ENCODE measurements around the gene CAMKMT. TPM values are rescaled to one million over a fixed set of nuclear protein-coding genes. Genes with fewer than 3 reads are reported as not detected.

CAMKMT gene
- total and polyA plus RNA-seq, 9 of the 15 experiments (the other 6 are each of a cell fraction or from before 2014, with no cell fraction given): 1.6 to 15.3 (median 7.4) TPM

GRCh38 chr2:44746856-44747615, 385.3 kb downstream of the CAMKMT start:
- DNase-seq (ENCODE audit: extremely low read depth in 1 of 4, low spot score in 3 of 4) (no peak), ATAC-seq (no peak), FAIRE-seq (no peak)
- Histone ChIP-seq H3K4me1 (replicated peaks in 1 of 2; ENCODE audit: control insufficient read depth in 2 of 2, insufficient read depth in 2 of 2, low read length in 2 of 2) (peaks cover 0 to 5% of the 10 kb centered on the region in 2 experiments; a peak in 2 of 5 replicates), H3K9me3 (replicated peaks; ENCODE audit: control insufficient read depth, insufficient read depth, low read depth, low read length) (no peaks in the 10 kb centered on the region), H3K9me1 (ENCODE audit: control insufficient read depth, insufficient read depth, low read length) (no peaks in the 10 kb centered on the region), H4K20me1 (replicated peaks; ENCODE audit: control insufficient read depth, insufficient read depth, low read length) (no peaks in the 10 kb centered on the region), H3K27me3 (ENCODE audit: control insufficient read depth in 2 of 2, insufficient read depth in 2 of 2, low read length in 2 of 2) (peaks cover 3 to 5% of the 10 kb centered on the region in 2 experiments; a peak in 2 of 5 replicates), H3K4me3 (no peak overlapping the region), H3K4me2 (ENCODE audit: insufficient read depth, low read length) (no peak overlapping the region), H2AFZ (ENCODE audit: low read depth, low read length) (no peak overlapping the region), H3K36me3 (ENCODE audit: control insufficient read depth, insufficient read depth, low read length) (no peaks in the 10 kb centered on the region), H3K27ac (ENCODE audit: extremely low read depth, low read depth, low read length) (no peak overlapping the region), H3K9ac (ENCODE audit: insufficient read depth in 1 of 2, low read depth in 2 of 2, low read length in 2 of 2) (no peak overlapping the region), H3K79me2 (ENCODE audit: control insufficient read depth, insufficient read depth, low read length) (no peaks in the 10 kb centered on the region)
- BruUV-seq (replicated peaks): no TSS peak
- CTCF ChIA-PET (ENCODE audit: low intra/inter-chr PET ratio): no interaction called here
- 3% methylated on average over 8 of the region's 8 CpGs for WGBS (ENCODE audit: insufficient coverage, low coverage, missing lambda C conversion rate)
- intact Hi-C loops (cut with micrococcal nuclease) (no loop called here), in situ Hi-C loops (cut with MboI) (no loop called here)
- POLR2A ChIA-PET: interaction anchor here (0.6 kb wide), 1 partner anchor 693 kb away, joined by 4 read pairs; no protein-coding TSS in a partner anchor
- no peak for TF ChIP-seq CEBPB (tag; IDR thresholded peaks at IDR 0.05)
- TF ChIP-seq KAT7 (CRISPR knock-in tag; IDR thresholded peaks at IDR 0.05; ENCODE audit: borderline replicate concordance): no peak
- TF ChIP-seq CC2D1A (IDR thresholded peaks at IDR 0.05): no peak
- TF ChIP-seq CBFB (CRISPR knock-in tag; IDR thresholded peaks at IDR 0.05): no peak
- no peak for TF ChIP-seq FUS (optimal IDR thresholded peaks at IDR 0.05; ENCODE audit: low read depth, low read length)
- no peak for TF ChIP-seq ZNF398 (CRISPR knock-in tag; IDR thresholded peaks at IDR 0.05)
- no peak for TF ChIP-seq TSHZ1 (CRISPR knock-in tag; IDR thresholded peaks at IDR 0.05)
- no peak for TF ChIP-seq MYC (IDR thresholded peaks at IDR 0.05; ENCODE audit: low read depth, low read length)
- no peak for TF ChIP-seq MYC (CRISPR knock-in tag; IDR thresholded peaks at IDR 0.05; ENCODE audit: borderline replicate concordance, low read depth)
- no peak for TF ChIP-seq PYGO2 (tag; IDR thresholded peaks at IDR 0.05)
